Bronchial epithelial cell (primary cell): Measurements from ENCODE around the gene SLC39A11. TPM values are rescaled to one million over a fixed set of nuclear protein-coding genes. Genes with fewer than 3 reads are reported as not detected.

ENCODE experiments used
- DNase-seq: peaks from one replicate; pipeline ENCODE4 v3.0.0-alpha.2; 2010; ENCODE audit warnings: low read depth
- FAIRE-seq: peaks from 2 replicates; lab custom pipeline; 2011; peaks lifted over from hg19 to GRCh38; lab: Jason Lieb, UNC
- H3K27me3 ChIP-seq: 2 replicates; pipeline ENCODE4 v1.5.1; 2011; ENCODE audit warnings: low read length; ENCODE audit not compliant: control insufficient read depth, insufficient read depth
- H3K36me3 ChIP-seq: 2 replicates; pipeline ENCODE4 v1.5.1; 2011; ENCODE audit warnings: low read length; ENCODE audit not compliant: control insufficient read depth, insufficient read depth
- H3K4me3 ChIP-seq: 2 replicates; pipeline ENCODE4 v1.5.1; 2011; ENCODE audit warnings: mild to moderate bottlenecking, low read depth, low read length, control low read depth
- CTCF ChIP-seq: IDR thresholded peaks from 2 replicates; pipeline ENCODE4 v1.5.1; 2011; ENCODE audit warnings: mild to moderate bottlenecking, moderate library complexity, low read length, control low read depth, inconsistent platforms; ENCODE audit not compliant: insufficient read depth, severe bottlenecking
- total RNA-seq: library from RNA; depleted of rRNA; stranded (reverse); fragments of >200 nt; gene quantifications from 2 replicates; pipeline ENCODE4 v1.2.1, GENCODE V29; 2014

Gene SLC39A11
- total RNA-seq, 1 donor from 2014 or later: 23.4 TPM

- Histone ChIP-seq H3K36me3 (no peaks in the 10 kb centered on the region), H3K27me3 (no peaks in the 10 kb centered on the region), H3K4me3 (no peak overlapping the region)
- no peak for TF ChIP-seq CTCF
- FAIRE-seq: no peak
- DNase-seq: peak; percentile 91
Measured at GRCh38 chr17:72609501-72609900, 483.0 kb downstream of the SLC39A11 start.

GRCh38 chr17:72608436-72608835 is 484.1 kb downstream of the SLC39A11 start:
- TF ChIP-seq CTCF: no peak
- DNase-seq: no peak

GRCh38 chr17:72606656-72607055 is 485.8 kb downstream of the SLC39A11 start:
- DNase-seq: no peak
- no peak for TF ChIP-seq CTCF
- peak; percentile 13 for FAIRE-seq
- H3K4me3 ChIP-seq: no peak overlapping the region
- no peaks in the 10 kb centered on the region for H3K36me3 ChIP-seq
- no peaks in the 10 kb centered on the region for H3K27me3 ChIP-seq

More at GRCh38 chr17:72608436-72608835, 484.1 kb downstream of the SLC39A11 start:
- Histone ChIP-seq H3K27me3 (no peaks in the 10 kb centered on the region), H3K36me3 (no peaks in the 10 kb centered on the region), H3K4me3 (no peak overlapping the region)
- no peak for FAIRE-seq

GRCh38 chr17:72605543-72605942 is 486.9 kb downstream of the SLC39A11 start:
- H3K36me3 ChIP-seq: no peaks in the 10 kb centered on the region
- no peaks in the 10 kb centered on the region for H3K27me3 ChIP-seq
- DNase-seq: no peak
- H3K4me3 ChIP-seq: no peak overlapping the region
- TF ChIP-seq CTCF: no peak
- no peak for FAIRE-seq

- no peak for FAIRE-seq
- no peak for DNase-seq
- no peak for TF ChIP-seq CTCF
Measured at GRCh38 chr17:72604518-72604917, 488.0 kb downstream of the SLC39A11 start.

More at GRCh38 chr17:72604518-72604917, 488.0 kb downstream of the SLC39A11 start:
- Histone ChIP-seq H3K27me3 (no peaks in the 10 kb centered on the region), H3K36me3 (no peaks in the 10 kb centered on the region), H3K4me3 (no peak overlapping the region)
